ENCODE results near the gene SYPL1. TPM values are rescaled to one million over a fixed set of nuclear protein-coding genes. Genes with fewer than 3 reads are reported as not detected.

SYPL1 gene
- total and polyA plus RNA-seq, 8 donors = 5.2 to 157 (median 70.6) TPM

DNA sequence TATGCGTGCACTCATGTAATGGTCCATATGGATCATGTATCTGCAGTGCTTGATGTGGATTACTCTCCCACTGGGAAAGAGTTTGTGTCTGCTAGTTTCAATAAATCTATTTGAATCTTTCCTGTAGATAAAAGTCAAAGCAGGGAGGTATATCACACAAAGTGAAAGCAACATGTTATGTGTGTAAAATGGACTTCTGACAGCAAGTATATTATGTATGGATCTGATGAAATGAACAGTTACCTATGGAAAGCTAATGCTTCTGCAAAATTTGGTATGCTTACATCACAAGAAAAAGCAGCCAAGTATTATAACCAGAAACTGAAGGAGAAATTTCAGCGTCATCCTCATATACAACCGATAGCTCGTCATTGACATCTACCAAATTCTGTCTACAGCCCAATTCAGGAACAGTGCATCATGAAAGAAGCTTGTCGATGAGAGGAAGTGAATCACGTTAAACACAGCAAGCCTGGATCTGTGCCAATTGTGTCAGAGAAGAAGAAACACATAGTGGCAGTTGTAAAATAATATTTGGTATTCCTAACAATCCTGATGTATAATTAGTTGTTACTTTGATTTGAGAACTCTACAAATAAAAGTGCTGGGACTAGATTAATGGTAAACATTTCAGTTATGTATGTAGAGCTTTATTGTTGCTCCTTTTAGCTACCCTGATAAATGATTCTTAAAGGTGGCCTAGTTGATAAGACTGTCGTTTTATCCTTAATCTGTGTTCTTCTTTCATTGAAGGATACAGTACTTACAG is 14.2 kb upstream of the SYPL1 start:
- Histone ChIP-seq H3K27me3 (peaks cover 0 to 4% (median 0%) of the 10 kb centered on the region in 3 donors), H3K36me3 (no peaks in the 10 kb centered on the region), H3K27ac (no peak overlapping the region), H3K4me3 (no peak overlapping the region), H3K4me1 (peaks cover 0 to 11% (median 3%) of the 10 kb centered on the region in 4 donors), H3K9me3 (no peaks in the 10 kb centered on the region)
- TF ChIP-seq POLR2AphosphoS5 (IDR thresholded peaks at IDR 0.05) (no peak), POLR2A (IDR thresholded peaks at IDR 0.05) (no peak)
- 40 to 50% (median 46%) methylated on average over 7 of the region's 7 CpGs for WGBS, 5 donors
- peak; percentile 30 to 38 for DNase-seq
- intact Hi-C loops (cut with DNase I; ENCODE audit: low total_unique reads) = no loop called here

GRCh38 chr7:106125417-106125816 is 13.3 kb upstream of the SYPL1 start:
- Histone ChIP-seq H3K36me3 (no peaks in the 10 kb centered on the region), H3K27ac (no peak overlapping the region), H3K27me3 (peaks cover 0 to under 1% (median 0%) of the 10 kb centered on the region in 3 donors), H3K4me1 (peaks cover 0 to 11% (median 3%) of the 10 kb centered on the region in 4 donors), H3K4me3 (no peak overlapping the region), H3K9me3 (no peaks in the 10 kb centered on the region)
- intact Hi-C loops (cut with DNase I; ENCODE audit: low total_unique reads) = no loop called here
- 59 to 93% (median 76%) methylated on average over 4 of the region's 4 CpGs for WGBS, 5 donors
- no peak for DNase-seq
- TF ChIP-seq CTCF (IDR thresholded peaks at IDR 0.05) = no peak
- peak in 1 of 3 donors; percentile 18 for TF ChIP-seq POLR2AphosphoS5 (IDR thresholded peaks at IDR 0.05)
- TF ChIP-seq POLR2A (IDR thresholded peaks at IDR 0.05) = no peak
- TF ChIP-seq EP300 (IDR thresholded peaks at IDR 0.05) = no peak

DNA sequence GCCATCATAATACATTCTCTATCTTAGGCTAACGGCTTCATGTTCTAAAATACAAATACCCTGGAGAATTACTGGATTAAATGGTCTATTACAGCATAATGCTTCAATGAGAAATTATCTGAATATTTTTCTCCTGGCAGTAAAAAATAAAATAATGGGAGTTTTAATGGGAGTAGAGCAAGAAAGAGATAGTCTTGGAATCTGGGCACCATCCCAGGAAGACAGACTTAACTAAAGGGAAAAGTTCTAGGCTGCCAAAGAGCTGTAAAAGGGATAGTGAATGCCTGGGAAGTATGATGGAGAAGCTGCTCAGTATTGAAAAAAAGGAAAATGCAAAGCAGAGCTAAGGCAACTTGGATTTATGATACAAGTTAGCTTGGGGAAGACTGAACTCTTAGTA is 12.1 kb upstream of the SYPL1 start:
- TF ChIP-seq EP300 (IDR thresholded peaks at IDR 0.05) (no peak), CTCF (IDR thresholded peaks at IDR 0.05) (no peak), POLR2AphosphoS5 (IDR thresholded peaks at IDR 0.05) (no peak)
- no peaks in the 10 kb centered on the region for H3K36me3 ChIP-seq
- 67 to 83% (median 77%) methylated on average over 1 of the region's 1 CpG for WGBS, 5 donors
- intact Hi-C loops (cut with DNase I; ENCODE audit: low total_unique reads) = no loop called here
- DNase-seq = peak in 1 of 2 donors; percentile 82
- peaks cover 0 to 19% (median 3%) of the 10 kb centered on the region in 4 donors for H3K4me1 ChIP-seq
- no peaks in the 10 kb centered on the region for H3K27me3 ChIP-seq
- no peaks in the 10 kb centered on the region for H3K9me3 ChIP-seq
- H3K4me3 ChIP-seq = no peak overlapping the region
- no peak overlapping the region for H3K27ac ChIP-seq

DNA sequence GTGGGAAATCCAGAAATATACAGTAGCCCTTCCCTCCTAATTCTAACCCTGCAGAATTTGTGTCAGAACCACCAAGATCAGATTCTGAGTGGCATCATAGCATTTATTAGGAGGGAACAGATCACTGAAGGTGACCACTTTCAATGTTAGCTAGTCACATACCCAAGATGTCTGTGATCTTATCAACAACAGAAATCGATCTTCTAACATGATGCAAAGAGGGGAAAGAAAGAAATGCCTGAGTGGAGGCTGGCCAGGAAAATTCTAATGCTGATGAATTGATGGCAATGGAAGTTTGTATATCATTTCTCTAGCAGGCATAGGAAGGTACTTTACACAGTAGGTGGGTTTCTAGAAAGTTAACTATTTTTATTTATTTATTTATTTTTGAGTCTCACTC is 10.6 kb upstream of the SYPL1 start:
- no peak overlapping the region for H3K4me3 ChIP-seq
- H3K27me3 ChIP-seq = no peaks in the 10 kb centered on the region
- peaks cover 0 to 25% (median 3%) of the 10 kb centered on the region in 4 donors for H3K4me1 ChIP-seq
- H3K27ac ChIP-seq = no peak overlapping the region
- no peak for TF ChIP-seq CTCF (IDR thresholded peaks at IDR 0.05)
- DNase-seq = no peak
- H3K36me3 ChIP-seq = no peaks in the 10 kb centered on the region
- intact Hi-C loops (cut with DNase I; ENCODE audit: low total_unique reads) = no loop called here
- H3K9me3 ChIP-seq = no peaks in the 10 kb centered on the region
- WGBS, 5 donors = 55 to 77% (median 62%) methylated on average over 1 of the region's 1 CpG

DNA sequence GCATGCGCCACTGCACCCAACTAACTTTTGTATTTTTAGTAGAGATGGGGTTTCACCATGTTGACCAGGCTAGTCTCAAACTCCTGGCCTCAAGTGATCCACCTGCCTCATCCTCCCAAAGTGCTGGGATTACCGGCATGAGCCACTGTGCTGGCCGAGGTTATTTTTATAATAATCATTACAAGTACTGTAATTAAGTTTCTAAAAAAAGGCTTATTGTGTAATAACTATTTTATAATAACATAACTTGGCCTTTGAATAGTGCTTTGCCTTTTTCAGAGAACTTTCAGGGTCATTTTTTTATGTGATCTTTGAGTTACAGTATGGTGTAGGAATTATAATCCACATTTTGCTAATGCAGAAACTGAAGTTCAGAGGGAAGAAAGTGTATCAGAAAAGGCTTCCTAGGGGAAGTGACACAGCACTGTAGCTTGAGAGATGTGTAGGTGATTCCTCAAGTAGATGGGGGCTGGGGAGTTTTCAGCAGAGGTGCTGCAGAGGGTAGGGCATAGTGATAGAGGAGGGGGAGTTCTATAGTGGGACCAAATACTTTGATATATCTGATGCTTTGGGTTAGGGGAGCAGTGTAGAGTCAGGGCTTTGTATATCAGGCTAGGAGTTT is 9.2 kb upstream of the SYPL1 start:
- Histone ChIP-seq H3K27me3 (no peaks in the 10 kb centered on the region), H3K4me1 (peaks cover 0 to 22% (median 1%) of the 10 kb centered on the region in 4 donors), H3K9me3 (no peaks in the 10 kb centered on the region), H3K36me3 (no peaks in the 10 kb centered on the region), H3K27ac (no peak overlapping the region), H3K4me3 (no peak overlapping the region)
- DNase-seq = no peak
- intact Hi-C loops (cut with DNase I; ENCODE audit: low total_unique reads) = no loop called here
- WGBS, 5 donors = 84 to 95% (median 86%) methylated on average over 3 of the region's 3 CpGs
- TF ChIP-seq CTCF (IDR thresholded peaks at IDR 0.05) (no peak), POLR2AphosphoS5 (IDR thresholded peaks at IDR 0.05) (no peak), EP300 (IDR thresholded peaks at IDR 0.05) (no peak), POLR2A (IDR thresholded peaks at IDR 0.05) (no peak)

Data from stomach (tissue), 9 donors.